OCI-LY7 (cell line): ENCODE measurements around the gene NEU2. TPM values are rescaled to one million over a fixed set of nuclear protein-coding genes. Genes with fewer than 3 reads are reported as not detected.

Source experiments
- BruUV-seq: library from RNA; stranded (reverse); fragments of 400-500 nt; replicated peaks from 2 replicates; lab custom pipeline; 2021; lab: Mats Ljungman, UMichigan
- CTCF ChIA-PET: fragments of 300-600 bp; sonication (Branson Sonifier 250); formaldehyde crosslinking; loops from one replicate; lab custom pipeline; 2022; ENCODE audit warnings: antibody characterized with exemption; ENCODE audit not compliant: unreplicated experiment; lab: Charles Lee
- POLR2A ChIA-PET: fragments of 300-600 bp; sonication (Branson Sonifier 250); formaldehyde crosslinking; loops from one replicate; lab custom pipeline; 2022; ENCODE audit warnings: antibody characterized with exemption; lab: Charles Lee
- DNase-seq: peaks from one replicate; pipeline ENCODE4 v3.0.0-alpha.2; 2015; ENCODE audit warnings: low spot score
- H2AFZ ChIP-seq: fragments of 200-600 bp; sonication (generic), shearing (Covaris generic); 2 replicates; pipeline ENCODE4 v1.6.1; 2014; ENCODE audit warnings: mild to moderate bottlenecking, antibody characterized with exemption, low read length, moderate library complexity
- H3K27ac ChIP-seq: fragments of 200-600 bp; sonication (generic); 2 replicates; pipeline ENCODE4 v1.5.1; 2014; ENCODE audit warnings: mixed run types, low read depth, mild to moderate bottlenecking, moderate library complexity, low read length, inconsistent platforms; ENCODE audit not compliant: poor library complexity, severe bottlenecking
- H3K36me3 ChIP-seq: fragments of 200-600 bp; sonication (generic); 2 replicates; pipeline ENCODE4 v1.6.1; 2014; ENCODE audit warnings: mild to moderate bottlenecking, antibody characterized with exemption, low read length, moderate library complexity, mixed read lengths; ENCODE audit not compliant: insufficient read depth
- H3K4me1 ChIP-seq: fragments of 200-600 bp; sonication (generic); 2 replicates; pipeline ENCODE4 v1.5.1; 2014; ENCODE audit warnings: mild to moderate bottlenecking, low read length; ENCODE audit not compliant: insufficient read depth, poor library complexity, severe bottlenecking
- H3K4me2 ChIP-seq: fragments of 200-600 bp; sonication (generic); 2 replicates; pipeline ENCODE4 v1.6.1; 2014; ENCODE audit warnings: mild to moderate bottlenecking, low read length
- H3K4me3 ChIP-seq: fragments of 200-600 bp; sonication (generic); 2 replicates; pipeline ENCODE4 v1.5.1; 2014; ENCODE audit warnings: mild to moderate bottlenecking, low read depth, low read length; ENCODE audit not compliant: poor library complexity, severe bottlenecking
- H3K79me2 ChIP-seq: fragments of 200-600 bp; sonication (generic); 2 replicates; pipeline ENCODE4 v1.6.1; 2016; ENCODE audit warnings: low read depth, mild to moderate bottlenecking, low read length, moderate library complexity, mixed read lengths; ENCODE audit not compliant: insufficient read depth
- H3K9me2 ChIP-seq: fragments of 200-600 bp; sonication (generic); 2 replicates; pipeline ENCODE4 v1.6.1; 2016; ENCODE audit warnings: mild to moderate bottlenecking, low read length, mixed read lengths; ENCODE audit not compliant: insufficient read depth
- H3K9me3 ChIP-seq: fragments of 200-600 bp; sonication (generic); 2 replicates; pipeline ENCODE4 v1.6.1; 2014; ENCODE audit warnings: mild to moderate bottlenecking, mixed run types, low read length, mixed read lengths
- H4K20me1 ChIP-seq: fragments of 200-600 bp; sonication (generic); 2 replicates; pipeline ENCODE4 v1.6.1; 2014; ENCODE audit warnings: mild to moderate bottlenecking, antibody characterized with exemption, low read length, moderate library complexity, mixed read lengths; ENCODE audit not compliant: insufficient read depth
- CTCF ChIP-seq: fragments of 200-600 bp; sonication (generic); conservative IDR thresholded peaks from 2 replicates; pipeline ENCODE4 v1.5.1; 2014; ENCODE audit warnings: mild to moderate bottlenecking, antibody characterized with exemption, low read length, moderate library complexity, mixed read lengths
- EZH2phosphoT487 ChIP-seq: fragments of 200-600 bp; sonication (generic); IDR thresholded peaks from 2 replicates; pipeline ENCODE4 v1.6.1; 2018; ENCODE audit warnings: low read depth, borderline replicate concordance, mild to moderate bottlenecking, mixed run types, antibody characterized with exemption, low read length, moderate library complexity, mixed read lengths
- intact Hi-C: fragments of 100-400 bp; cut with micrococcal nuclease; formaldehyde crosslinking; loops from one replicate; pipeline ENCODE4 v1.10.0; 2022; ENCODE audit not compliant: unreplicated experiment
- total RNA-seq, 2 experiments: library from RNA; depleted of rRNA in 1 of 2; stranded (reverse); fragments of >200 nt in 1 of 2; shearing (Covaris generic) in 1 of 2; gene quantifications; 2 replicates each; pipeline ENCODE4 v1.2.3, GENCODE V29; 2014 to 2022

The NEU2 gene
- total RNA-seq, 2 experiments from 2014 or later, result not detected

DNA sequence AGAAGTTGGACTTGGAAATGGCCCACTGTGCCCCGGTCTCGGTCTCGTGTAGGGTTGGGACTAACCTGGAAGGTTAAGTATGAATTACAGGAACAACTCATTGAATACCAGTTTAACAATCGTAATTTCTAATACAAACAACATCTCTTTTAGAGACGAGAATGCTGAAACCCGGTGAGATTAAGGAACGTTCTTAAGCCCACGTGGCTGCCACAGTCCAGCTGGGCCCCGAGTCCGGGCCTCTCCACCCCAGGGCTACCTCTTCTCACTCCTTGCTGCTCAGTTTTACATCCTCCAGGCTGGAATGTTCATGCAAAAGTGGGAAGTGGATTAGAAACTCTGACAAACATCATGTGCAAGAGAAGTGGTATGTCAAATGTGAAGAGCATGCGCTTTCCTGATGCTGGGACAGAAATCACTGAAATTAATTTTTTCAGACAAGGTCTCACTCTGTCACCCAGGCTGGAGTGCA is 48.8 kb upstream of the NEU2 start:
- no peak overlapping the region for H3K27ac ChIP-seq
- no peaks in the 10 kb centered on the region for H3K36me3 ChIP-seq
- POLR2A ChIA-PET, result interaction anchor here (0.7 kb wide), 1 partner anchor 257 kb away, joined by 4 read pairs; no protein-coding TSS in a partner anchor
- no peaks in the 10 kb centered on the region for H3K79me2 ChIP-seq
- CTCF ChIA-PET, result interaction anchor here (0.6 kb wide), 1 partner anchor 293 kb away, joined by 3 read pairs; no protein-coding TSS in a partner anchor
- intact Hi-C loops, result loop anchor here (1.0 kb wide), 1 partner anchor 268 kb away; the partner anchor contains the start of gene ATG16L1
- no peak overlapping the region for H3K4me3 ChIP-seq
- H4K20me1 ChIP-seq, result no peaks in the 10 kb centered on the region
- H3K4me1 ChIP-seq, result no peaks in the 10 kb centered on the region
- H3K9me2 ChIP-seq, result no peaks in the 10 kb centered on the region
- TF ChIP-seq CTCF (no peak), EZH2phosphoT487 (no peak)
- no TSS peak for BruUV-seq
- peak overlapping the region; percentile 56; the same call in 1 of the 2 replicates for H2AFZ ChIP-seq
- no peak for DNase-seq
- H3K9me3 ChIP-seq, result no peaks in the 10 kb centered on the region
- H3K4me2 ChIP-seq, result no peak overlapping the region

GRCh38 chr2:232984451-232985207 is 47.8 kb upstream of the NEU2 start:
- H2AFZ ChIP-seq, result no peak overlapping the region
- TF ChIP-seq EZH2phosphoT487, result no peak
- no peak for TF ChIP-seq CTCF
- POLR2A ChIA-PET, result interaction anchor here (0.7 kb wide), 1 partner anchor 258 kb away, joined by 4 read pairs; no protein-coding TSS in a partner anchor
- intact Hi-C loops, result no loop called here
- no peaks in the 10 kb centered on the region for H3K4me1 ChIP-seq
- H3K79me2 ChIP-seq, result no peaks in the 10 kb centered on the region
- H3K9me2 ChIP-seq, result no peaks in the 10 kb centered on the region
- no peak overlapping the region for H3K4me2 ChIP-seq
- no peaks in the 10 kb centered on the region for H4K20me1 ChIP-seq
- H3K9me3 ChIP-seq, result no peaks in the 10 kb centered on the region
- no peak overlapping the region for H3K4me3 ChIP-seq
- H3K36me3 ChIP-seq, result no peaks in the 10 kb centered on the region
- CTCF ChIA-PET, result interaction anchor here (0.6 kb wide), 1 partner anchor 292 kb away, joined by 3 read pairs; no protein-coding TSS in a partner anchor
- no TSS peak for BruUV-seq
- DNase-seq, result no peak
- H3K27ac ChIP-seq, result no peak overlapping the region

- H3K4me1 ChIP-seq, result no peaks in the 10 kb centered on the region
- no TSS peak for BruUV-seq
- DNase-seq, result no peak
- TF ChIP-seq EZH2phosphoT487, result no peak
- no peak for TF ChIP-seq CTCF
- H3K27ac ChIP-seq, result no peak overlapping the region
- H3K4me3 ChIP-seq, result no peak overlapping the region
- ChIA-PET POLR2A (no interaction called here), CTCF (no interaction called here)
- H3K9me2 ChIP-seq, result no peaks in the 10 kb centered on the region
- intact Hi-C loops, result no loop called here
- H3K36me3 ChIP-seq, result no peaks in the 10 kb centered on the region
- H3K4me2 ChIP-seq, result no peak overlapping the region
- no peaks in the 10 kb centered on the region for H3K79me2 ChIP-seq
- no peaks in the 10 kb centered on the region for H4K20me1 ChIP-seq
- no peaks in the 10 kb centered on the region for H3K9me3 ChIP-seq
- H2AFZ ChIP-seq, result no peak overlapping the region
Observed at GRCh38 chr2:232986155-232986554, 46.3 kb upstream of the NEU2 start.
